DMS153 treated with DMSO at 0.1 percent for 48 hours (cell line): ENCODE data around the gene PER2.
"Not testable (repeated sequence)": the region's sequence is repeated elsewhere in the genome, so short reads cannot be mapped to it uniquely, and the experiment has no call there.

Experiments used
- DNase-seq: peaks from one replicate; lab custom pipeline; 2025; ENCODE audit not compliant: unreplicated experiment; lab: John Stamatoyannopoulos, UW

The PER2 gene

GRCh38 chr2:238287737-238288649, at the start of gene PER2:
PER2 (minus strand) TSS chr2:238288610; CDS start chr2:238277936, 10,674 bp downstream.
- no peak for DNase-seq

- no peak for DNase-seq
These were observed 49.4 kb upstream of the PER2 start for GRCh38 chr2:238337846-238338245.

DNA sequence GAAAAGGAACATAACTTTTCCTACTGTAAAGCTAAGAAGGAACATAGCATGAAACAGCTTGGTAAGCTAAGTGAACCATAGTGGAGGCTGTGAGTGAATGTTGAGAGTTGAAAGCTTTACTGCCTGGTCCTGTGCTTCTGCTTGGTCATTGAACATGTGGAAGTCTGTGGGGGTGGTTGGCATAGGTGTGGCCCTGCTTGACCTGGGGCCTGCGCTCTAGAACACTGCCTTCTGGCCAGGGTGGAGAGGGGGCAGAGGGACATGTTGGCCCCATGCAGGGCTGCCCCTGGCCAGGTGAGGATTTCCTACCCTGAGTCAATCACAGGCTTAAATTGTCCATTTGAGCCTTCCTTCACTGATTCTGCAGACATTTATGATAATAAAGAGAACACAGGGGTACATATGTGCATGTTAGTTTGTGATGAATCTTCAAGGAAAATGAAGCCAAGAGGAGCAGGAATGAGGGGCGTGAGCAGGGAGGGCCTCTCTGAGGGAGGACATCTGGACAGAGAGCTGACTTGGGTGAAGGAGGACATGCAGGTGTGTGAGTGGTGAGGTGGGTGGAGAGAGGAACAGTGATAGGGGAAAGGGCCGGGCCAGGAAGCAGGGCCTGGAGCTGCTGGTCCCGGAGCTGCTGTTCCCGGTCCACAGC, 48.5 kb upstream of the PER2 start:
- DNase-seq = no peak

DNA sequence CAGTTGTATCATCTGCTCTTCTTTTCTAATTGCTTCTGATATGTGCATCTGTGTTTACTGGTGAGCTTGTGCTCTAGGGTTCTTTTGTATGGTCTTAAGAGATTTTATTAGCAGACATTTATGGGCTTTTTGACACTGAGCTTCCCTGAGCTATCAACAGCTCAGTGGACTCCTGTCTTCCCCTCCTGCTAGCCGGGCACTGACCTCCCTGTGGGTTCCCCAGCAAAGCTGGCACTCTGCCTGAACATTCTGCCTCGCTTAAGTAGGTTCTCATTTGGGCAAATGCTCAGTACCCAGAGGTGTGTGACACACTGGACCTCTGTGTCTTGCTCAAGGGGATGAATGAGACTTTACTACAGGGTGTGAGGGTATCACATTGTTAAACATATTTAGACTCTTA, 47.7 kb upstream of the PER2 start:
- no peak for DNase-seq

DNA sequence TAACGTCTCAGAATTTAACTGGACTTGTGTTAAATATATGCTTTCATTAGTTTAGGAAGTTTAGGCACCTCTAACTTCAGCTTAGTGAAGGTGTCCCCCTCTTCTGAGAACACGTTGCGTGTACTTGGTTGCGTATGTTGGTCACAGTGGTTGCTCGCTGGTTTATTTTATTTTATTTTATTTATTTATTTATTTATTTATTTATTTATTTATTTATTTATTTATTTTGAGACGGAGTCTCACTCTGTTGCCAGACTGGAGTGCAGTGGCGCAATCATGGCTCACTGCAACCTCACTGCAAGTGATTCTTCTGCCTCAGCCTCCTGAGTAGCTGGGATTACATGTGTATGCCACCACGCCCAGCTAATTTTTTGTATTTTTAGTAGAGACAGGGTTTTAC, 47.2 kb upstream of the PER2 start:
- DNase-seq = not testable (repeated sequence)

DNA sequence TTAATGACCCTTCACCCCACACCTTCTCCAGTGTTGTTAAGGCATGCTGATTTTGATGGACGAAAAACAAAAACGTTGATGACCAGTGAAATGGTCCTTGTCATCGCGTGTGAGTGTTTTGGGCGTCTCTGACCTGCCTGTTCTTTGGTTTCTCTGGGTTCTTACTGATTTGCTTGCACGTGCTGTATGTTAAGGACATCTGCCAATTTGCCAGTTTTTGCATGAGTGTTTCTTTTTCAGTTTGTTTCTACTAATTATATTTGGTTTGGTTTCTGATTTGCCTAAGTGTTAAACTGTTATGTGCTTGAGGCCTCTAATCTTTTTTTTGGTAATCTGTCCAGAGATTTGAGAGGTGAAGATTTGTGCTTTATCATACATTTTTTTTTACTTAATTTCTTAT, 46.5 kb upstream of the PER2 start:
- no peak for DNase-seq

- no peak for DNase-seq
These were observed 43.5 kb upstream of the PER2 start for GRCh38 chr2:238331916-238332315.

GRCh38 chr2:238330391-238330790, 42.0 kb upstream of the PER2 start:
- DNase-seq = no peak

- DNase-seq = no peak
These were observed 39.3 kb upstream of the PER2 start for GRCh38 chr2:238327751-238328150.

- DNase-seq = no peak
These were observed 38.5 kb upstream of the PER2 start for GRCh38 chr2:238326801-238327365.

DNA sequence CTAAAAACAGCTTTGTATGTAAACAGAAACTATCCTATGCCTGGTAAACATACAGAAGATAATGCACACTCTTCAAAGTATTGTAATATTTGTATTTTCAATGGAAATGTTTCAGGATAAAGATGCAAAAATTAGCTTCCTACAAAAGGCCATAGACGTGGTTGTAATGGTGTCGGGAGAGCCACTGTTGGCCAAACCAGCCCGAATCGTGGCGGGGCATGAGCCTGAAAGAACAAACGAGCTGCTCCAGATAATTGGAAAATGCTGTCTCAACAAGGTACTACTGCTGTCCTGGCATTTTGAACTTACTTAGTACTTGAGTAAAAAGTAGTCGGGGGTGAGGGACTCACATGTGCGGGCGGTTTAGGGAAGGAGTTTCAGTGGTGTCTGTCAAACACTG, 37.3 kb upstream of the PER2 start:
- DNase-seq = no peak

DNA sequence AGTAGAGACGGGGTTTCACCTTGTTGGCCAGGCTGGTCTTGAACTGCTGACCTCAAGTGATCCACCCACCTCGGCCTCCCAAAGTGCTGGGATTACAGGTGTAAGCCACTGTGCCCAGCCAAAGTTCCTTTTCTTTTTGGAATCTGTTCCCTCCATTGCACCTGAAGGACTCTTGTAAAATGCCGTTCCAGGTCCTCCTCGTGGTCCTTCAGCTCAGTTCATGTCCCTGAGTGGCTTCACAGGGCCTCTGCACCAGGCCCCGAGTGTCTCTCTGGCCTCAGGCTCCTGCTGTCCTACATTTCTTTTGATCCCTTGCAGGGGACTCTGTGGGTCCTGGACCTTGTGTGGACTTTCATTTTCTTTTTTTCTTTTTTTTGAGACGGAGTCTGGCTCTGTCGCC, 35.8 kb upstream of the PER2 start:
- not testable (repeated sequence) for DNase-seq

GRCh38 chr2:238322001-238322411, 33.6 kb upstream of the PER2 start:
- no peak for DNase-seq

DNA sequence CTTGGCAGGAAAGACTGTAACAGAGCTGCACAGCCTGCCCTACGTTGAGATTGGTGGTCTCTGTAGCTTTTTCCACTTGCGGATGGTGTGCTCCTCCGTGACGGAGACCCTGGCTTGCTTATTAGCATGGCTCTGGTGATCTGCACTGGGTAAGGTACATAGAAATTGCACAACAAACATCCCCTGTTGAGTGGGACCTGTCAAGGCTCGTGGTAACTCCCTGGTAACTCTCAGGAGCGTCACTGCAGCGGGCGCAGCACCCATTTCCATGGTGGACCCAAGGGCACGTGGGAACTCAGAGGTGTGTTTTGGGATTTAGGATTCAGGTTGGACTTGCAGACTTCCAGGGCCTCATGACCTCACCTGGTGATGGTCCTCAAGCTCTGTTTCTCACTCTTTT, 33.1 kb upstream of the PER2 start:
- no peak for DNase-seq

DNA sequence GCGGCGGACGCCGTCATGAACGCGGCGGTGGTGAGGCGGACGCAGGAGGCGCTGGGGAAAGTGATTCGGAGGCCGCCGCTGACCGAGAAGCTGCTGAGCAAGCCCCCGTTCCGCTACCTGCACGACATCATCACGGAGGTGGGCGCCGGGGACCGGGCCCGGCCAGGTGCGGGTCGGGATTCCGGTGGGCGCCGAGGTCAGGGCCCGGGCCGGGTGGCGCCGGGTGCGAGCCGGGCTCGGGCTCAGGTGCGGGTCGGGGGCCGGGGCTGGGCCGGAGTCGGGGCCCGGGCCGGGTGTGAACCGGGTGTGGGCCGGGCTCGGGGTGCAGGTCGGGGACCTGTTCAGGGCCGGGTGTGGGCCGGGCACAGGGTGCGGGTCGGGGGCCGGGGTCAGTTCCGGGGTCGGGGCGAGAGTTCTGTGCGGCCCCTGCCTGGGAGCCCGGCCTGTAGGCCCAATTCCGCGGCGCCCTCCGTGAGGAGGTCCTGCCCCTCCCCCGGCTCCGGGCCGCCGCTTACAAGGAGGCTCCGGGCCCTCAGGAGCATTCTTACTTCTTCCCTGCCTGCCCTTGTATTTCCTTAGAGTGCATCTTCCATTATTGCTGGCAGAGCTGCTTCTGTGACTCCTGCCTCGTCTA, 32.4 kb upstream of the PER2 start:
- no peak for DNase-seq

- peak; percentile 62 for DNase-seq
These were observed 31.8 kb upstream of the PER2 start, which contains the start of gene TRAF3IP1 for GRCh38 chr2:238320246-238320647. TRAF3IP1 (plus strand) TSS chr2:238320518; CDS start chr2:238320663, 145 bp downstream.

GRCh38 chr2:238315031-238315595, 26.7 kb upstream of the PER2 start:
- DNase-seq = no peak

DNA sequence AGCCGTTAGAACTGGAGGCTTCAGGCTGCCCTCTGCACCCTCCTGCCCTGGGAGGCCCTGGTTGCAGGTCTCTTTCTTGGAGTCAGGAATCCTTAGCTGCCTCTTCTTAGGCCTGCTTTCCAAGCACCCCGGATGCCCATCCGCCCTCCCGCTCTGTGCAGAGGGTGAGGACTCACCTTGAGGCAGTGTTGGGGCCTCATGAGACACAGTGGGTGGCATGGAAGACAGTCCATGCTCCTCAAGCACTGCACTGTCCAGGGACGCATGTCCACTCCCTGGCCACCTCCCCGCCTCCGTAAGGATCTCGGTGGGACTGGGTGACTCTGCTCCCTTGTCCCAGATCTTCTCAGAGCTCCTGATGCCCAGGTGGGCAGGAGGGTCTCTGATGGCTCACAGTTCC, 26.2 kb upstream of the PER2 start:
- DNase-seq = no peak

DNA sequence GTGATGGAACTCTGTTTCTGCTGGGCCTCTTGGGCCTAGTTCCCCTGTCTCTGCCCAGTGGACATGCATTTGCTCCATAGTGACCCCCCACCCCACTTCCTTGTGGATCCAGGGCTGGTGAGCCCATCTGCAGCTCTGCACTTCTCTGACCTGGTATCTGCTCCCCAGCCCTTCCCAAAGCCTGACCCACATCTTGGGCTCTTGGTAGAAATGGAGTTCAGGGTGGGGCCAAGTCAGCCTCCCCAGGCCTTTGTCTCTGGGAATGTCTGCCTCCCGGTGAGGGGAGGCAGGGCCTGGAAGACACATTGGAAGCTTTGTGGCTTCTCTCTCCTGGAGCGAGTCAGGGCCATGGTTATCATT, 25.6 kb upstream of the PER2 start:
- DNase-seq = no peak

DNA sequence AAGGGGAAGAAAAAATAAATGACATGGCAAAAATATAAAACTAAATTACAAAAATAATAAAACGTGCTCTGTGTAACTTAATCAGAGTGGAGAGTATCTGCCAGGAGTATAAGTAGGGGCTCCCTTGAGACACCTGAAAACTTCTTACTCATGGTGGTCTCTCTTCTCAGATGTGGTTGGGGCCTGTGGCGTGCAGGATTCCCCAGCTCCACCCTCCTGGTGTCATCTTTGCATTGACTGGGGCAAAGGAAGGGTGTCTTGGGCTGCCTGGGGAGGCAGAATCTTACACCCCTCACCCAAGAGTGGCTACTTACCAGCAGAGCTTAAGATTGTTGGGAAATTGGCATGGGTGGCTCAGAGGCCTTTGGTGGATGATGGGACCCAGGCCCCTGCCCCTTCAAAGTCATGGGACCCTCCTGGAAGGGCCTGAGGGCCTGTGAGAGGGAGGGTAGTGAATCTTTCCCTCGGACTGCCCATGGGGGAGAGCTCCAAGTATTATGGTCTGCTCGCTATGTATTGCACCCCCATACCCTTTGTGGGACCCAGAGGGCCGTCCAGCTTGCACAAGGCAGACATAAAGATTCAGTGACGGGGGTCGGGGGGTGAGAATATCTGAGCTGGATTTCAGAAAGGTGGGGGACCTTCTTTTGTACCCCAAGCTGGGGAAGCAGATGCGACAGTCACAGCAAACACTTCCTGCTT, 25.0 kb upstream of the PER2 start:
- DNase-seq = no peak

- not testable (repeated sequence) for DNase-seq
These were observed 22.3 kb upstream of the PER2 start for GRCh38 chr2:238310721-238311120.
